IPS-11a (cell line): Measurements from ENCODE around the gene BTBD19.

ENCODE experiments used
- H3K4me3 ChIP-seq: one replicate; pipeline ENCODE4 v1.5.1; 2013; ENCODE audit warnings: low read depth, low read length, control low read depth

Gene BTBD19

DNA sequence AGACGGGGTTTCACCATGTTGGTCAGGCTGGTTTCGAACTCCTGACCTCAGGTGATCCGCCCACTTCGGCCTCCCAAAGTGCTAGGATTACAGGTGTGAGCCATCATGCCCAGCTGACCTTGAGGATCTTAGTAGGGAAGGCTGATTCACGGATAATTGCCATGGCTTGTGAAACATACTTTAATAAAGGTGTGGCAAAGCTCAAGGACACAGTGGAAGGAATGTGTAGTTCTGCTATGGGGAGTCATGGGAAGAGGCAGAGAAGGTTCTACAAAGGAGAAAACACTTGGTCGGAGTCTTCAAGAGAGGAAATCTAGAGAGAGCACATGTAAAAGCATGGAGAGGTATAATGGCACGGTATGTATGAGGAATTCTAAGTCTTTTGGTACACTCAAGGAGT, 47.4 kb downstream of the BTBD19 start:
- H3K4me3 ChIP-seq = no peak overlapping the region

- no peak overlapping the region for H3K4me3 ChIP-seq
Observed at GRCh38 chr1:44857446-44857845, 49.1 kb downstream of the BTBD19 start.

- H3K4me3 ChIP-seq = no peak overlapping the region
Observed at GRCh38 chr1:44860331-44860730, 52.0 kb downstream of the BTBD19 start.

DNA sequence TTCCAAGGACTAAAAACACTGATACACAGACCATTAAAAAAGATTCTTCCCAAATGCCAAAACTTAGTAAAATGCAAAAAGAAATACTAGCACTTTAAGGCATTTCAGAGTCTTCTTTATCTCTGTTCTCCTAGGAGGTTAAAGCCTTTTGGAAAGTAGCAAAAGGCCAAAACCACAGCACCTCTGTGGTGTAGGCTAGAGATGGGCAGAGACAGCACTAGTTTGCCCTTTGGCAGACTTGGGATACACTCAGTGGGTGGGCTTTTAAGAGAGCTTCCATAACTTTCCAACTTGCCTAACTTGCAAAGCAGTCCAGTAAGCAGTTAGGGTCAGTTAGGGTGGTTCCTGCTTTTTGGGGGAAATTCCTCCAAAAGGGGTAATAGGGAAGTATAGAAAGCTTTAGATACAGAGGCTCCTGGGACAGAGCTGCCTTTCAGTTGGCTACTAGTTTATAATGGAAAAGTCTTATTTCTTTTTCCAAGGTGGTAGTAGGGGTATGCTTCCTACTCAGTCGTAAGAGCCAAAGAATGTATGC, 52.6 kb downstream of the BTBD19 start:
- no peak overlapping the region for H3K4me3 ChIP-seq

- no peak overlapping the region for H3K4me3 ChIP-seq
Observed at GRCh38 chr1:44862829-44863401, 54.6 kb downstream of the BTBD19 start.
